ENCODE results near the gene MAP6.

The MAP6 gene

GRCh38 chr11:75714211-75714610, 45.4 kb upstream of the MAP6 start:
- H3K27ac ChIP-seq (ENCODE audit: poor library complexity, severe bottlenecking) = no peak overlapping the region
- DNase-seq (ENCODE audit: low spot score) = no peak

GRCh38 chr11:75706260-75706729, 37.5 kb upstream of the MAP6 start:
- TF ChIP-seq CTCF (IDR thresholded peaks at IDR 0.05; ENCODE audit: poor library complexity, severe bottlenecking) = peak; percentile 91
- H3K9me3 ChIP-seq (ENCODE audit: severe bottlenecking) = no peaks in the 10 kb centered on the region
- no peak overlapping the region for H3K27ac ChIP-seq (ENCODE audit: poor library complexity, severe bottlenecking)
- no peaks in the 10 kb centered on the region for H3K36me3 ChIP-seq (ENCODE audit: low read depth)
- no peaks in the 10 kb centered on the region for H3K27me3 ChIP-seq (ENCODE audit: insufficient read depth, poor library complexity, severe bottlenecking)
- H3K4me3 ChIP-seq (ENCODE audit: severe bottlenecking) = no peak overlapping the region
- no peaks in the 10 kb centered on the region for H3K4me1 ChIP-seq (ENCODE audit: insufficient read depth, poor library complexity, severe bottlenecking)
- ATAC-seq (ENCODE audit: low read depth) = peak; percentile 87
- no peak for DNase-seq (ENCODE audit: low spot score)

More at GRCh38 chr11:75714211-75714610, 45.4 kb upstream of the MAP6 start:
- no peak overlapping the region for H3K4me3 ChIP-seq (ENCODE audit: severe bottlenecking)
- no peaks in the 10 kb centered on the region for H3K4me1 ChIP-seq (ENCODE audit: insufficient read depth, poor library complexity, severe bottlenecking)
- no peaks in the 10 kb centered on the region for H3K36me3 ChIP-seq (ENCODE audit: low read depth)
- no peak for ATAC-seq (ENCODE audit: low read depth)
- H3K27me3 ChIP-seq (ENCODE audit: insufficient read depth, poor library complexity, severe bottlenecking) = no peaks in the 10 kb centered on the region
- no peaks in the 10 kb centered on the region for H3K9me3 ChIP-seq (ENCODE audit: severe bottlenecking)
- TF ChIP-seq CTCF (IDR thresholded peaks at IDR 0.05; ENCODE audit: poor library complexity, severe bottlenecking) = no peak

GRCh38 chr11:75705541-75705940, 36.7 kb upstream of the MAP6 start:
- Histone ChIP-seq H3K9me3 (ENCODE audit: severe bottlenecking) (no peaks in the 10 kb centered on the region), H3K27ac (ENCODE audit: poor library complexity, severe bottlenecking) (no peak overlapping the region), H3K4me1 (ENCODE audit: insufficient read depth, poor library complexity, severe bottlenecking) (no peaks in the 10 kb centered on the region), H3K36me3 (ENCODE audit: low read depth) (no peaks in the 10 kb centered on the region), H3K4me3 (ENCODE audit: severe bottlenecking) (no peak overlapping the region), H3K27me3 (ENCODE audit: insufficient read depth, poor library complexity, severe bottlenecking) (no peaks in the 10 kb centered on the region)
- no peak for DNase-seq (ENCODE audit: low spot score)
- ATAC-seq (ENCODE audit: low read depth) = no peak
- TF ChIP-seq CTCF (IDR thresholded peaks at IDR 0.05; ENCODE audit: poor library complexity, severe bottlenecking) = no peak

DNA sequence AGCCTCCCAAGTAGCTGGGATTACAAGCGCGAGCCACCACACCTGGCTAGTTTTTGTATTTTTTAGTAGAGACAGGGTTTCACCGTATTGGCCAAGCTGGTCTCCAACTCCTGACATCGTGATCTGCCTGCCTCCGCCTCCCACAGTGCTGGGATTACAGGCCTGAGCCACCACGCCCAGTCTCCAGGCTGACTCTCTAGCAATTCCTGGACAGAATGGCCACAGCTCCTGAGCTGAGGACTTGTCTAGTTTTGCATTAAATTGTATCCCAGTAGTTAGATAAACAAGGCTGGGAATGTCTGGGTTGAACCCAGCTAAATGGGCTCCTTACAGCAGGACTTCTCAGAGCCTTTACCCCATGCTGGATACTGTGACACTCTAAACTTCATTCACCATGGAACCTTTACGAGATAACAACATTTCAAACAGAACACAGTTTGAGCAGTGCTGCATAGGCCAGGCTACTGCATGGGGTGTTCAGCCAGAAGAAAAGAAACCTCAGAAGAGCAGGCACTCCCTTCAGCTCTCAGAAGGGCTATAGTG, 34.9 kb upstream of the MAP6 start:
- no peak overlapping the region for H3K27ac ChIP-seq (ENCODE audit: poor library complexity, severe bottlenecking)
- no peak overlapping the region for H3K4me3 ChIP-seq (ENCODE audit: severe bottlenecking)
- DNase-seq (ENCODE audit: low spot score) (no peak), ATAC-seq (ENCODE audit: low read depth) (no peak)
- no peaks in the 10 kb centered on the region for H3K9me3 ChIP-seq (ENCODE audit: severe bottlenecking)
- H3K36me3 ChIP-seq (ENCODE audit: low read depth) = no peaks in the 10 kb centered on the region
- TF ChIP-seq CTCF (IDR thresholded peaks at IDR 0.05; ENCODE audit: poor library complexity, severe bottlenecking) = no peak
- no peaks in the 10 kb centered on the region for H3K4me1 ChIP-seq (ENCODE audit: insufficient read depth, poor library complexity, severe bottlenecking)
- no peaks in the 10 kb centered on the region for H3K27me3 ChIP-seq (ENCODE audit: insufficient read depth, poor library complexity, severe bottlenecking)

DNA sequence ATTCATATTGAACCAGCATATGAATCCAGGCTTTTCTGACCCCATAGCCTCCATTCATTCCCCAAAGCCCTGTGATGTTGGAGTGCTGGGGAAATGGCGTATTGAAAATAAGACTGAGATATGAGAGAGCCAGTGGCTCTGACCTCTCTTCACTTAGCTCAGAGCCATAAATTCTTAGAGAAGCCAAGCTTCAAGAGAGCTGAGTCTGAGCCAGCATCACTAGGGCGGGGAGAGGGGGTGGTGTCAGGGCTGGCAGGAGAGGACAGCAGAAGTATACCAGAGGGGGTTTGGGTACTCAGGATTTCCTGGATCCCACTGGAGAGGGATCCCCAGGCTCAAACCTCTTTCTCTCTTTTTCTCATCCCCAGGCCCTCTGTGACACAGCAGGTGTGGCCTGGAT, 32.1 kb upstream of the MAP6 start:
- Histone ChIP-seq H3K9me3 (ENCODE audit: severe bottlenecking) (no peaks in the 10 kb centered on the region), H3K36me3 (ENCODE audit: low read depth) (no peaks in the 10 kb centered on the region), H3K4me3 (ENCODE audit: severe bottlenecking) (no peak overlapping the region), H3K4me1 (ENCODE audit: insufficient read depth, poor library complexity, severe bottlenecking) (no peaks in the 10 kb centered on the region), H3K27me3 (ENCODE audit: insufficient read depth, poor library complexity, severe bottlenecking) (no peaks in the 10 kb centered on the region), H3K27ac (ENCODE audit: poor library complexity, severe bottlenecking) (no peak overlapping the region)
- TF ChIP-seq CTCF (IDR thresholded peaks at IDR 0.05; ENCODE audit: poor library complexity, severe bottlenecking) = no peak
- no peak for ATAC-seq (ENCODE audit: low read depth)
- DNase-seq (ENCODE audit: low spot score) = no peak
